GM19395 (cell line): ENCODE measurements around the gene AMN1.
"Not testable (repeated sequence)": the region's sequence is repeated elsewhere in the genome, so short reads cannot be mapped to it uniquely, and the experiment has no call there.

Experiments
- ATAC-seq: cut with Tn5 transposase; IDR thresholded peaks from one replicate; pipeline ENCODE4 v1.9.1; 2021; ENCODE audit warnings: mild to moderate bottlenecking, moderate library complexity; ENCODE audit not compliant: unreplicated experiment

Gene AMN1

GRCh38 chr12:31687101-31687527, 41.7 kb downstream of the AMN1 start:
- peak; percentile 49 for ATAC-seq

GRCh38 chr12:31685801-31686200, 43.0 kb downstream of the AMN1 start:
- ATAC-seq: no peak

DNA sequence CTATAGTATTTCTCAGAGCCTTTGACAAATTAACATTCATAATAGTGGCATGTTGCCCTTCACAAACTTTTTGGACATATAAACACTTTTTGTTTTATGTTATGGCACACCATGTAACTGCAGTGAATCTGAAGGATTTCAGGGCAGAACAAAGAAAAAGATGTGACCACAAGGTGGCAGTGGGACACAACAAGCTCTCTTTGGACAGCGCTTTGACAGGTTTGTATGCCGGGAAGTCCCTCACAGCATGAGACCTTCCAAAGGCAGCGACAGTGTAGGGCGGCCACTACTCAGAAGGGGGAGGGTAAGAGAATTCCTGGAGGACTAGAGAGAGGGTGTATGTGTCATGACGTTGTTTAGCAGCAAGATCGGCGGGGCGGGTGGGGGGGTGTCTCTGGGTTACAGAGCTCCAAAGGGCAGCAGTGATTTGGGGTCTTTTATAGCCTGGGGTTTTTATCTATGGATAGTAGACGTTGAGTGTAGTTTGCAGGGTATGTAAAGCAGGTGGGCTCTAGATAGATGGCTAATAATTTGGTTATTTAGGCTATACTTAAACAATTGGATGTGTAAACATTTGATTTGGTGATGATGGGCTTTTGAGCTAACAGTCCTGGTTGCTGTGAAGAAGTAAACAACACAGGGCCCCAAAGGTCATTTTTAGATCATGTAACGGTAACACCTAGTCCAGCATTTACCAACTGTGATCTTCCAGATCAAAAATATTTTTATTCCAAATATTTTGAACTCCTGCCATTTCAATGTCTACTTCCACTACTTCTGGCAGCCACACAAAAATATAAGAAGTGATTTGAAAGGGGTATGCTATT, 46.5 kb downstream of the AMN1 start:
- ATAC-seq: peak; percentile 93

DNA sequence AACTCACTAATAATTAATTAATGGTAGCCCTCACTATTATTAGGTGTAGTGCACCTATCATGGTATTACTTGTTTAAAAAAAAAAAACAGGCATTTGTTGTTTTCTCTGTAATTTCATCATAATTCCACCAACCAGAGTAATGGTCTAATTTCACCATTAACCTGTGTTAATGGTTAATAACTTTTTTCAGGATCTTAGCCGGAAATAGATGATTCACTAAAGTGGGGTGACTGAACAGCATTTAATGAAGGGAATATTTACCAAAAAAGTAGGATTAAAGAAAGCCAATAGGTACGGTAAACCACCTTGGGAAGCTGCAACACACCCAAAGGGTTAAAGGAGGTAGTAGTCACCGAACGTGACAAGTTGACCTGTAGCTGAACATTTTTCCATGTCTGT, 56.3 kb downstream of the AMN1 start:
- no peak for ATAC-seq

GRCh38 chr12:31669582-31669981, 59.2 kb downstream of the AMN1 start:
- not testable (repeated sequence) for ATAC-seq

- no peak for ATAC-seq
Measured at GRCh38 chr12:31669020-31669419, 59.8 kb downstream of the AMN1 start.

DNA sequence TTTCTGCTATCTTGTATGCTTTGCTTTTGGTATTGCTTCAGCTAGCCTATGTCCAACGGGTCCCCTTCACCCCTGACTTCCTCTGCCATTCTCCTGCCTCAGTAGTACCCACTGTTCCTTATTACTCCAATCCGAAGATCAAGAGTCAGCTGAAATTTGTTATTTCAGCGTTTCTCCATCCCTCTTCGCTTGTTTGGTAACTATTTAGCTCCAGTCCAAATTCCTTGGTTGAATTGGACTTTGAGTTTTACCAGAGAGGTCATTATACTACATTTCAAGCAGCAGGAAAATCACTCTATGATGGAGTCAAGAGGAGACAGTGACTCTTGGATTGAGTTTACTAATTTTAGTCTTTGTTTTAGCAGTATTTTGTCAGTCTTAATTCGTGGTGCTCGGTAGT, 64.8 kb downstream of the AMN1 start:
- no peak for ATAC-seq

- no peak for ATAC-seq
Measured at GRCh38 chr12:31663576-31663975, 65.2 kb downstream of the AMN1 start.

GRCh38 chr12:31662176-31662849, 66.5 kb downstream of the AMN1 start:
- ATAC-seq: no peak

DNA sequence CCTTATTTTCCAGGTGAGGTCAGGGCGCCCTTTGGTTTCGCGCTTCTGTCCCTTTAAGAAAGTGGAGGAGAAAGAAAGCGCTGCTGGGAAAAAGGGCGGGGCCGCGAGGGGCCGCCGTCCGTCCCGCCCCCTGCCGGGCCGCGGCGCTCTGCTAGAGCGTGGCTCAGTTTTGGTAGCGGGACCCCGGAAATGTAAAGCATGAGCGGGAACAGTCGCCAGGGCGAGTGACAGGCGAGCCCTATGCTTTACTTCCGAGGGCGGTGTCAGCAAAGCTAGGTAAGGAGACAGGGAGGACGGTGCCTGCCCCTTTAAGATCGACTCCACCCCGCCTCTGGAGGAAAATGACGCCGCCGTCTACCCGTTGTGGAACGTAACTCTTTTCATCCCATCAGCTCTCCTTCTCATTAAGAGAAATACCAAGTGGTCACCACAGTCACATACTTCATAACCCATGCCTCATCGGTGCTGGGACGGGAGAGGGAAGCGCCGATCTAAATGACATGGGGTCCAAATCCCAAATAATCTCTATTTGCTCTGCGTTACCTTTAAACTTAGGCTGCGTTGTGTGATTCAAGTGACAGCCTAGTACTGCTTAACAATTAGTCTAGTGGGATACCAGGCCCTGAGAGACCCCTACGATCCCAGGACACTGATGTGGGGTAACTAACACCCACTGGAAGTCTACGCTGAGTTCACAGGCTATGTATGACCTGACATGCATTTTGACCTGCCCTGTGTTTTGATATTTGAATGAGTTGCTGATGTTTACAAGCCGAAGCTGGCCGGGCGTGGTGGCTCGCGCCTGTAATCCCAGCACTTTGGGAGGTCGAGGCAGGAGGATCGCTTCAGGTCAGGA, 69.5 kb downstream of the AMN1 start, which contains the start of gene ETFBKMT:
TSS of gene ETFBKMT (plus strand) at position 602 of the 856 bp plus-strand sequence. CDS start 2,266 bp downstream, outside the sequence.
- peak; percentile 98 for ATAC-seq

- peak; percentile 20 for ATAC-seq
Measured at GRCh38 chr12:31658471-31659086, 70.2 kb downstream of the AMN1 start.

- ATAC-seq: no peak
Measured at GRCh38 chr12:31655792-31656191, 73.0 kb downstream of the AMN1 start.

DNA sequence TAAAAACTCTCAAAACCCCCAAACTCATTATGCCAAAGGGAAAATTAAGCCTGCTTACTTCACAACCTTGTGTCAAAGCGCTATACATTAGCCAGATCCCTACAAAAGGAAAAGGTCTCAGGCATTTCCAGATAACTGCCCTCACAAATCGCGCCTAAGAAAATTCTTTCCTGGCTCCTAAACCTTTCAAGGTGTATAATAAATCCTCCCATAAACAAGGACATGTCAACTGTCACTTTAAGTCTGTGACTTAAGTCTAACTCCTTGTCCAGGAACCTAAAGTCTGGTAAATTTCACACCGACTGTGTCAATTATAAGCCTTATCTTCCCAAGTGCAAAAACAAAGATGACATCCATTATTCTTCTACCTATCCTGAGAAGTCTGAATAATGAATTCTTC, 73.6 kb downstream of the AMN1 start:
- ATAC-seq: no peak

GRCh38 chr12:31651893-31652521, 76.8 kb downstream of the AMN1 start:
- ATAC-seq: no peak

- no peak for ATAC-seq
Measured at GRCh38 chr12:31650918-31651317, 77.9 kb downstream of the AMN1 start.

GRCh38 chr12:31647086-31647491, 81.7 kb downstream of the AMN1 start:
- no peak for ATAC-seq

DNA sequence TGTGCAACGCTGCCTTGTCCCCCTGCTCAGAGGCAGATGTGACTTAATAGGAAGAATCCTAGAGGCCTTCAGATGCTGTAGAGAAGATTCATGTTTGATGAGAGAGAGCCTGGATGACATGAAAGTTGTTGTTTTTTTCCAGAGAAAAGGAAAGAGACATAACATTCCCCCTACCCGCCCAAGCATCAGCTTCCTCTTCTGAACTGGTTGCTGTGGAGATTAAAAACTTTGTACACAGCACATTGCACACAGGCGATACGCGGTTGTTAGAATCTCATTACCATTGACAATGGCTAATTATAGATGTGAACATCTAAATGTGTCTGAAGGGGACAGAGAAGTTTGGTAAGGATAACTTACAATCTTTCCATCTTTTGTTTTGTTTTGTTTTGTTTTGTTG, 82.9 kb downstream of the AMN1 start:
- ATAC-seq: no peak

DNA sequence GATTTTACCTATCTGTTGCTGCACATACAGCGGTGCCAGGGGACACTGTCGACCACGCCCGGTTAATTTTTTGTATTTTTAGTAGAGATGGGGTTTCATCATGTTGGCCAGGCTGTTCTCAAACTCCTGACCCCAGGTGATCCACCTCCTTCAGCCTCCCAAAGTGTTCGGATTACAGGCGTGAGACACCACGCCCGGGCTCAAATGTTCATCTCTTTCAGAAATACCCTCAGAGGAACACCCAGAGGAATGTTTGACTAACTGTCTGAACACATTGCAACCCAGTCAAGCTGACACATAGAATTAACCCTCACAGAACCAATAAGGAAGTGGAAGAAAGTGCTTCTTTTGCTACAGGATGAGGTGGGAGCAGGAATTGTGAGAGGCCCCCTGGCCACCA, 84.3 kb downstream of the AMN1 start:
- ATAC-seq: no peak

GRCh38 chr12:31641509-31642090, 87.2 kb downstream of the AMN1 start:
- no peak for ATAC-seq

GRCh38 chr12:31634620-31635019, 94.2 kb downstream of the AMN1 start:
- ATAC-seq: no peak
